Activated CD8-positive, alpha-beta T cell treated with anti-CD3 and anti-CD28 coated beads, Interleukin-2, amount 10 ng/mL, durations not matched to agents 7 days and 5 days (primary cell): ENCODE results near the gene ALX4. TPM values are rescaled to one million over a fixed set of nuclear protein-coding genes. Genes with fewer than 3 reads are reported as not detected.

Experiments
- ATAC-seq: fragments of 150-1000 bp; cut with Tn5 transposase; one replicate; pipeline ENCODE4 v1.10.0; 2021; ENCODE audit warnings: moderate library complexity
- CTCF ChIA-PET: fragments of 350-600 bp; sonication (Branson Sonifier 250); formaldehyde crosslinking; loops from one replicate; lab custom pipeline; 2021; ENCODE audit warnings: antibody characterized with exemption; lab: Charles Lee
- POLR2A ChIA-PET: fragments of 350-600 bp; sonication (Branson Sonifier 250); formaldehyde crosslinking; loops from one replicate; lab custom pipeline; 2021; ENCODE audit warnings: antibody characterized with exemption; lab: Charles Lee
- DNase-seq: peaks from one replicate; pipeline ENCODE4 v3.0.0-alpha.2; 2020
- H3K27ac Mint-ChIP-seq: one replicate; pipeline ENCODE4 v1.8.0; 2021; ENCODE audit warnings: mild to moderate bottlenecking, mixed read lengths
- H3K27me3 Mint-ChIP-seq: one replicate; pipeline ENCODE4 v1.8.0; 2021; ENCODE audit warnings: low read depth, mixed read lengths
- H3K36me3 Mint-ChIP-seq: one replicate; pipeline ENCODE4 v1.8.0; 2021; ENCODE audit warnings: low read depth, mixed read lengths
- H3K4me1 Mint-ChIP-seq: one replicate; pipeline ENCODE4 v1.8.0; 2021; ENCODE audit warnings: low read depth, mixed read lengths
- H3K4me3 Mint-ChIP-seq: one replicate; pipeline ENCODE4 v1.8.0; 2021; ENCODE audit warnings: mild to moderate bottlenecking, mixed read lengths
- H3K9me3 Mint-ChIP-seq: one replicate; pipeline ENCODE4 v1.8.0; 2022; ENCODE audit warnings: mixed read lengths; ENCODE audit not compliant: insufficient read depth
- total RNA-seq, 2 experiments: library from RNA; stranded (reverse); gene quantifications; one replicate each; pipeline ENCODE4 v1.2.3, GENCODE V29; 2021

ALX4 gene
- total RNA-seq, 2 experiments from 2014 or later = not detected

GRCh38 chr11:44334356-44335004 lies 24.5 kb upstream of the ALX4 start:
- H3K27me3 Mint-ChIP-seq = peaks cover 58% of the 10 kb centered on the region
- no peak overlapping the region for H3K27ac Mint-ChIP-seq

GRCh38 chr11:44333271-44334218 lies 23.6 kb upstream of the ALX4 start:
- Mint-ChIP-seq H3K4me3 (no peak overlapping the region), H3K27ac (no peak overlapping the region), H3K9me3 (no peaks in the 10 kb centered on the region), H3K36me3 (no peaks in the 10 kb centered on the region), H3K27me3 (peaks cover 58% of the 10 kb centered on the region), H3K4me1 (no peaks in the 10 kb centered on the region)
- no peak for DNase-seq
- no peak for ATAC-seq
- ChIA-PET POLR2A (interaction anchor here (0.6 kb wide), 1 partner anchor 140 kb away, joined by 3 read pairs; no protein-coding TSS in a partner anchor), CTCF (interaction anchor here (1.3 kb wide), 1 partner anchor 47 kb away, joined by 3 read pairs; no protein-coding TSS in a partner anchor)

More at GRCh38 chr11:44334356-44335004, 24.5 kb upstream of the ALX4 start:
- DNase-seq (no peak), ATAC-seq (no peak)
- no peaks in the 10 kb centered on the region for H3K4me1 Mint-ChIP-seq
- H3K36me3 Mint-ChIP-seq = no peaks in the 10 kb centered on the region
- CTCF ChIA-PET = interaction anchor here (1.3 kb wide), 1 partner anchor 48 kb away, joined by 3 read pairs; no protein-coding TSS in a partner anchor
- POLR2A ChIA-PET = interaction anchor here (0.6 kb wide), 1 partner anchor 139 kb away, joined by 3 read pairs; no protein-coding TSS in a partner anchor
- H3K4me3 Mint-ChIP-seq = no peak overlapping the region
- H3K9me3 Mint-ChIP-seq = no peaks in the 10 kb centered on the region

- DNase-seq (no peak), ATAC-seq (no peak)
- Mint-ChIP-seq H3K27ac (no peak overlapping the region), H3K4me1 (no peaks in the 10 kb centered on the region), H3K4me3 (no peak overlapping the region), H3K9me3 (no peaks in the 10 kb centered on the region), H3K36me3 (no peaks in the 10 kb centered on the region), H3K27me3 (peaks cover 57% of the 10 kb centered on the region)
- ChIA-PET CTCF (no interaction called here), POLR2A (no interaction called here)
Observed at GRCh38 chr11:44332665-44333064, 22.7 kb upstream of the ALX4 start.

GRCh38 chr11:44329472-44330230 lies 19.7 kb upstream of the ALX4 start:
- Mint-ChIP-seq H3K4me3 (no peak overlapping the region), H3K4me1 (no peaks in the 10 kb centered on the region), H3K9me3 (no peaks in the 10 kb centered on the region), H3K27ac (no peak overlapping the region), H3K27me3 (peaks cover 60% of the 10 kb centered on the region), H3K36me3 (no peaks in the 10 kb centered on the region)
- CTCF ChIA-PET = no interaction called here
- POLR2A ChIA-PET = no interaction called here
- ATAC-seq = no peak
- DNase-seq = no peak

- H3K4me1 Mint-ChIP-seq = no peaks in the 10 kb centered on the region
- no peak for DNase-seq
- H3K9me3 Mint-ChIP-seq = no peaks in the 10 kb centered on the region
- H3K36me3 Mint-ChIP-seq = no peaks in the 10 kb centered on the region
- H3K27ac Mint-ChIP-seq = no peak overlapping the region
- ATAC-seq = no peak
- ChIA-PET POLR2A (no interaction called here), CTCF (no interaction called here)
- H3K27me3 Mint-ChIP-seq = peaks cover 70% of the 10 kb centered on the region
- H3K4me3 Mint-ChIP-seq = no peak overlapping the region
Observed at GRCh38 chr11:44328138-44328660, 18.3 kb upstream of the ALX4 start.

- H3K4me1 Mint-ChIP-seq = no peaks in the 10 kb centered on the region
- H3K9me3 Mint-ChIP-seq = no peaks in the 10 kb centered on the region
- no peak for DNase-seq
- ATAC-seq = no peak
- ChIA-PET POLR2A (no interaction called here), CTCF (no interaction called here)
- no peak overlapping the region for H3K27ac Mint-ChIP-seq
- no peak overlapping the region for H3K4me3 Mint-ChIP-seq
- H3K27me3 Mint-ChIP-seq = peaks cover 71% of the 10 kb centered on the region
- H3K36me3 Mint-ChIP-seq = no peaks in the 10 kb centered on the region
Observed at GRCh38 chr11:44327730-44328129, 17.8 kb upstream of the ALX4 start.

- POLR2A ChIA-PET = no interaction called here
- no peak for DNase-seq
Observed at GRCh38 chr11:44326615-44327475, 16.9 kb upstream of the ALX4 start.

GRCh38 chr11:44325698-44326097 lies 15.8 kb upstream of the ALX4 start:
- DNase-seq (no peak), ATAC-seq (no peak)
- peaks cover 80% of the 10 kb centered on the region for H3K27me3 Mint-ChIP-seq
- H3K4me3 Mint-ChIP-seq = no peak overlapping the region
- H3K36me3 Mint-ChIP-seq = no peaks in the 10 kb centered on the region
- POLR2A ChIA-PET = no interaction called here
- CTCF ChIA-PET = no interaction called here
- no peaks in the 10 kb centered on the region for H3K9me3 Mint-ChIP-seq
- H3K4me1 Mint-ChIP-seq = no peaks in the 10 kb centered on the region
- H3K27ac Mint-ChIP-seq = no peak overlapping the region

More at GRCh38 chr11:44326615-44327475, 16.9 kb upstream of the ALX4 start:
- H3K27ac Mint-ChIP-seq = no peak overlapping the region
- no peak for ATAC-seq
- H3K4me1 Mint-ChIP-seq = no peaks in the 10 kb centered on the region
- no peaks in the 10 kb centered on the region for H3K36me3 Mint-ChIP-seq
- H3K4me3 Mint-ChIP-seq = no peak overlapping the region
- no peaks in the 10 kb centered on the region for H3K9me3 Mint-ChIP-seq
- CTCF ChIA-PET = no interaction called here
- peaks cover 73% of the 10 kb centered on the region for H3K27me3 Mint-ChIP-seq

GRCh38 chr11:44324749-44325525 lies 15.0 kb upstream of the ALX4 start:
- ChIA-PET POLR2A (no interaction called here), CTCF (no interaction called here)
- Mint-ChIP-seq H3K36me3 (no peaks in the 10 kb centered on the region), H3K27me3 (peaks cover 83% of the 10 kb centered on the region), H3K4me3 (no peak overlapping the region), H3K9me3 (no peaks in the 10 kb centered on the region), H3K4me1 (peaks cover 3% of the 10 kb centered on the region), H3K27ac (no peak overlapping the region)
- no peak for ATAC-seq
- DNase-seq = no peak

- no peaks in the 10 kb centered on the region for H3K9me3 Mint-ChIP-seq
- H3K4me1 Mint-ChIP-seq = peaks cover 7% of the 10 kb centered on the region
- no peak overlapping the region for H3K27ac Mint-ChIP-seq
- POLR2A ChIA-PET = no interaction called here
- DNase-seq (no peak), ATAC-seq (no peak)
- H3K27me3 Mint-ChIP-seq = peaks cover 87% of the 10 kb centered on the region
- no peak overlapping the region for H3K4me3 Mint-ChIP-seq
- CTCF ChIA-PET = no interaction called here
- no peaks in the 10 kb centered on the region for H3K36me3 Mint-ChIP-seq
Observed at GRCh38 chr11:44324222-44324621, 14.3 kb upstream of the ALX4 start.
